Panc1 (cell line): ENCODE results near the gene NKD1. TPM values are rescaled to one million over a fixed set of nuclear protein-coding genes. Genes with fewer than 3 reads are reported as not detected.

Experiments used
- ATAC-seq: fragments of 200-7000 bp; cut with Tn5 transposase; 2 replicates; pipeline ENCODE4 v1.9.1; 2020; ENCODE audit warnings: mild to moderate bottlenecking, moderate library complexity
- BruUV-seq: library from RNA; stranded (reverse); fragments of 400-500 nt; replicated peaks from 2 replicates; lab custom pipeline; 2021; lab: Mats Ljungman, UMichigan
- CTCF ChIA-PET: fragments of 300-600 bp; sonication (Branson Sonifier 250); formaldehyde crosslinking; loops from one replicate; lab custom pipeline; 2022; ENCODE audit warnings: antibody characterized with exemption; lab: Charles Lee
- POLR2A ChIA-PET: fragments of 300-600 bp; sonication (Branson Sonifier 250); formaldehyde crosslinking; loops from one replicate; lab custom pipeline; 2022; ENCODE audit warnings: antibody characterized with exemption; lab: Charles Lee
- DNase-seq: peaks from one replicate; pipeline ENCODE4 v3.0.0-alpha.2; 2010; ENCODE audit warnings: low read depth, low spot score
- H3K27ac ChIP-seq: 2 replicates; pipeline ENCODE4 v1.5.1; 2011; ENCODE audit warnings: mild to moderate bottlenecking, low read length, inconsistent platforms
- H3K27me3 ChIP-seq: fragments of 200-500 bp; sonication (Bioruptor generic); 2 replicates; pipeline ENCODE4 v1.6.0; 2014; ENCODE audit warnings: low read length, inconsistent platforms; ENCODE audit not compliant: control insufficient read depth, insufficient read depth
- H3K36me3 ChIP-seq: fragments of 200-500 bp; sonication (Bioruptor generic); 2 replicates; pipeline ENCODE4 v1.5.1; 2014; ENCODE audit warnings: inconsistent platforms, mild to moderate bottlenecking, low read length, moderate library complexity; ENCODE audit not compliant: control insufficient read depth, insufficient read depth
- H3K4me1 ChIP-seq: 2 replicates; pipeline ENCODE4 v1.5.1; 2011; ENCODE audit warnings: inconsistent platforms, mild to moderate bottlenecking, low read length, moderate library complexity; ENCODE audit not compliant: control insufficient read depth, insufficient read depth
- H3K4me3 ChIP-seq, 2 experiments: 2 replicates each; pipeline ENCODE4 v1.5.1; 2011 to 2012; ENCODE audit warnings: low read depth in 2 of 2, low read length in 2 of 2, mild to moderate bottlenecking in 2 of 2, inconsistent platforms in 1 of 2, moderate library complexity in 1 of 2
- H3K9me3 ChIP-seq: fragments of 200-500 bp; sonication (Bioruptor generic); 2 replicates; pipeline ENCODE4 v1.5.1; 2014; ENCODE audit warnings: low read depth, mild to moderate bottlenecking, inconsistent platforms, low read length, moderate library complexity; ENCODE audit not compliant: control insufficient read depth, insufficient read depth
- POLR2AphosphoS5 ChIP-seq: IDR thresholded peaks from 2 replicates; pipeline ENCODE4 v1.6.1; 2012; ENCODE audit warnings: mild to moderate bottlenecking, low read depth, low read length, moderate library complexity
- SIN3A ChIP-seq: IDR thresholded peaks from 2 replicates; pipeline ENCODE4 v1.6.1; 2012; ENCODE audit warnings: low read depth, mild to moderate bottlenecking, low read length, moderate library complexity, borderline replicate concordance; ENCODE audit not compliant: insufficient read depth
- TCF7L2 ChIP-seq: IDR thresholded peaks from 2 replicates; pipeline ENCODE4 v1.6.1; 2011; ENCODE audit warnings: mild to moderate bottlenecking, low read depth, low read length, inconsistent platforms
- in situ Hi-C: cut with HindIII; loops from 2 replicates; pipeline ENCODE4 v1.10.0; 2016; ENCODE audit warnings: low sequenced_read_pairs, low pct_unique_long_range_greater_than_20kb
- intact Hi-C: fragments of 100-400 bp; cut with micrococcal nuclease; formaldehyde crosslinking; loops from one replicate; pipeline ENCODE4 v1.10.0; 2022; ENCODE audit not compliant: unreplicated experiment
- total RNA-seq: library from RNA; stranded (reverse); gene quantifications from one replicate; pipeline ENCODE4 v1.2.1, GENCODE V29; 2021; ENCODE audit not compliant: unreplicated experiment
- TF ChIP-seq, protein P1 (sequence below), 2 experiments: IDR thresholded peaks; 2 replicates each; pipeline ENCODE4 v1.6.1; 2011 to 2012; ENCODE audit warnings: low read depth in 2 of 2, control low read depth in 1 of 2, low read length in 1 of 2, mild to moderate bottlenecking in 1 of 2, moderate library complexity in 1 of 2; ENCODE audit not compliant: insufficient read depth in 1 of 2
- TF ChIP-seq, protein P2 (sequence below): fragments of 450-650 bp; IDR thresholded peaks from 2 replicates; pipeline ENCODE4 v1.5.1; 2017; ENCODE audit warnings: mild to moderate bottlenecking

NKD1 gene
- total RNA-seq, 1 experiment from 2014 or later, result 0.18 TPM

- H3K27me3 ChIP-seq, result no peaks in the 10 kb centered on the region
- H3K27ac ChIP-seq, result no peak overlapping the region
- no peak for DNase-seq
- H3K4me1 ChIP-seq, result no peaks in the 10 kb centered on the region
- ChIA-PET CTCF (no interaction called here), POLR2A (no interaction called here)
- intact Hi-C loops, result loop anchor here (5.0 kb wide), 1 partner anchor 138 kb away; no protein-coding TSS in a partner anchor
- in situ Hi-C loops, result no loop called here
- no peaks in the 10 kb centered on the region for H3K9me3 ChIP-seq
- ATAC-seq, result no peak
- no peaks in the 10 kb centered on the region for H3K36me3 ChIP-seq
- no peak overlapping the region for H3K4me3 ChIP-seq
- BruUV-seq, result no TSS peak
- no peak for TF ChIP-seq TCF7L2
- TF ChIP-seq POLR2AphosphoS5, result no peak
- TF ChIP-seq SIN3A, result no peak
- TF ChIP-seq, protein P1, sequence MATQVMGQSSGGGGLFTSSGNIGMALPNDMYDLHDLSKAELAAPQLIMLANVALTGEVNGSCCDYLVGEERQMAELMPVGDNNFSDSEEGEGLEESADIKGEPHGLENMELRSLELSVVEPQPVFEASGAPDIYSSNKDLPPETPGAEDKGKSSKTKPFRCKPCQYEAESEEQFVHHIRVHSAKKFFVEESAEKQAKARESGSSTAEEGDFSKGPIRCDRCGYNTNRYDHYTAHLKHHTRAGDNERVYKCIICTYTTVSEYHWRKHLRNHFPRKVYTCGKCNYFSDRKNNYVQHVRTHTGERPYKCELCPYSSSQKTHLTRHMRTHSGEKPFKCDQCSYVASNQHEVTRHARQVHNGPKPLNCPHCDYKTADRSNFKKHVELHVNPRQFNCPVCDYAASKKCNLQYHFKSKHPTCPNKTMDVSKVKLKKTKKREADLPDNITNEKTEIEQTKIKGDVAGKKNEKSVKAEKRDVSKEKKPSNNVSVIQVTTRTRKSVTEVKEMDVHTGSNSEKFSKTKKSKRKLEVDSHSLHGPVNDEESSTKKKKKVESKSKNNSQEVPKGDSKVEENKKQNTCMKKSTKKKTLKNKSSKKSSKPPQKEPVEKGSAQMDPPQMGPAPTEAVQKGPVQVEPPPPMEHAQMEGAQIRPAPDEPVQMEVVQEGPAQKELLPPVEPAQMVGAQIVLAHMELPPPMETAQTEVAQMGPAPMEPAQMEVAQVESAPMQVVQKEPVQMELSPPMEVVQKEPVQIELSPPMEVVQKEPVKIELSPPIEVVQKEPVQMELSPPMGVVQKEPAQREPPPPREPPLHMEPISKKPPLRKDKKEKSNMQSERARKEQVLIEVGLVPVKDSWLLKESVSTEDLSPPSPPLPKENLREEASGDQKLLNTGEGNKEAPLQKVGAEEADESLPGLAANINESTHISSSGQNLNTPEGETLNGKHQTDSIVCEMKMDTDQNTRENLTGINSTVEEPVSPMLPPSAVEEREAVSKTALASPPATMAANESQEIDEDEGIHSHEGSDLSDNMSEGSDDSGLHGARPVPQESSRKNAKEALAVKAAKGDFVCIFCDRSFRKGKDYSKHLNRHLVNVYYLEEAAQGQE (IDR thresholded peaks at IDR 0.05; ENCODE audit: insufficient read depth in 1 of 2, low read depth in 2 of 2, low read length in 1 of 2), result no peak
- TF ChIP-seq, protein P2, sequence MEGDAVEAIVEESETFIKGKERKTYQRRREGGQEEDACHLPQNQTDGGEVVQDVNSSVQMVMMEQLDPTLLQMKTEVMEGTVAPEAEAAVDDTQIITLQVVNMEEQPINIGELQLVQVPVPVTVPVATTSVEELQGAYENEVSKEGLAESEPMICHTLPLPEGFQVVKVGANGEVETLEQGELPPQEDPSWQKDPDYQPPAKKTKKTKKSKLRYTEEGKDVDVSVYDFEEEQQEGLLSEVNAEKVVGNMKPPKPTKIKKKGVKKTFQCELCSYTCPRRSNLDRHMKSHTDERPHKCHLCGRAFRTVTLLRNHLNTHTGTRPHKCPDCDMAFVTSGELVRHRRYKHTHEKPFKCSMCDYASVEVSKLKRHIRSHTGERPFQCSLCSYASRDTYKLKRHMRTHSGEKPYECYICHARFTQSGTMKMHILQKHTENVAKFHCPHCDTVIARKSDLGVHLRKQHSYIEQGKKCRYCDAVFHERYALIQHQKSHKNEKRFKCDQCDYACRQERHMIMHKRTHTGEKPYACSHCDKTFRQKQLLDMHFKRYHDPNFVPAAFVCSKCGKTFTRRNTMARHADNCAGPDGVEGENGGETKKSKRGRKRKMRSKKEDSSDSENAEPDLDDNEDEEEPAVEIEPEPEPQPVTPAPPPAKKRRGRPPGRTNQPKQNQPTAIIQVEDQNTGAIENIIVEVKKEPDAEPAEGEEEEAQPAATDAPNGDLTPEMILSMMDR, result no peak
These were observed 121.5 kb downstream of the NKD1 start for GRCh38 chr16:50669741-50670140.

DNA sequence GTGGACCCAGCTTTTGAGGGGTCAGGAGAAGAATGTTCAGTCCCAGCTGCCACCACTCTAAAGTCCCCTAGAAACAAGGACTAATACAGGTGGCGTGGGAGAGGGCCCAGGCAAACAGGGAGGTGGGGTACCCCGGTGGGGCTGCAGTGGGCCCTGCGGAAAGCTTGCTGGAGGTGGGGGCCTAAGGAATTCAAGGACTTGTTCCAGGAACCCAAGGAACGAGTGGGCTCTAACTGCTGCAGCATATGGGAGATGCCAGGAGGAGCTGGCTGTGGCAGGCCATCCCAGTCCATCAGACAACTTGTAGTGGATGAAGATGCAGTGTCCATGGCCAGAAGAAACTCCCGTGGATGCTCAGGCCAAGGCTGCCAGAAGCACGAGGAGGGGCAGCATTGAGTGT is 122.3 kb downstream of the NKD1 start:
- ATAC-seq, result no peak
- in situ Hi-C loops (no loop called here), intact Hi-C loops (no loop called here)
- no peak for DNase-seq
- Histone ChIP-seq H3K4me3 (no peak overlapping the region), H3K4me1 (no peaks in the 10 kb centered on the region), H3K27ac (no peak overlapping the region), H3K36me3 (no peaks in the 10 kb centered on the region), H3K27me3 (no peaks in the 10 kb centered on the region), H3K9me3 (no peaks in the 10 kb centered on the region)
- ChIA-PET POLR2A (no interaction called here), CTCF (no interaction called here)
- BruUV-seq, result no TSS peak
- TF ChIP-seq SIN3A, result no peak
- TF ChIP-seq, protein P1 (IDR thresholded peaks at IDR 0.05; ENCODE audit: insufficient read depth in 1 of 2, low read depth in 2 of 2, low read length in 1 of 2), result no peak
